ENCODE measurements around the gene LRPPRC.

The LRPPRC gene

DNA sequence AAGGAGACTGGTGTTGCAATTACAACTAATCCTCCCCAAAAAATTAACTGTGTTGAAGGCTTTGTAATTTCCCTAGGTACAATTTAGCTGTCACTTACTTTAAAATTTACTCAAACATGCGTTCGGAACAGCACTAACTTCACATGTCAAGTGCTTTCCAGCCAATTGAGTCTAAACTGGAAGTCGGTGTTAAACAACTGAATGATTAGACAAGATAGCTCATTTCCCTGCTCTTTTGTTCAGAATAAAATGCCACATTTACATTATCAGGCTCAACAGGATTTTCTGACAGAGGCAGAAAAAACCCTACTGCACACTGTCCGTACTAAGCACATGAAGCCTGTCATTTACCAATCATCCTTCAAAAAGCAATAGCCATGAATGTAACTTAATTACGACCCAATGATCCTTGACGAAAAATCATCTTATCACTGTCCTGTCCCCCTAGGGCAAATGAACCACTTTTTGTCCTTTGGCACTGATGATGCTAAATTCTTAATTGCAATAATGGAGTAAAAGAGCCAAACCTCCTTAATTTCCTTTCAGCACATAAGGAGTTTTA is 56.0 kb downstream of the LRPPRC start:
- Histone ChIP-seq H3K4me3 (replicated peaks; ENCODE audit: insufficient read depth, low read length) (no peak overlapping the region), H3K27me3 (ENCODE audit: insufficient read depth, poor library complexity, severe bottlenecking) (no peaks in the 10 kb centered on the region), H3K27ac (replicated peaks) (no peak overlapping the region)
- TF ChIP-seq, protein P1, sequence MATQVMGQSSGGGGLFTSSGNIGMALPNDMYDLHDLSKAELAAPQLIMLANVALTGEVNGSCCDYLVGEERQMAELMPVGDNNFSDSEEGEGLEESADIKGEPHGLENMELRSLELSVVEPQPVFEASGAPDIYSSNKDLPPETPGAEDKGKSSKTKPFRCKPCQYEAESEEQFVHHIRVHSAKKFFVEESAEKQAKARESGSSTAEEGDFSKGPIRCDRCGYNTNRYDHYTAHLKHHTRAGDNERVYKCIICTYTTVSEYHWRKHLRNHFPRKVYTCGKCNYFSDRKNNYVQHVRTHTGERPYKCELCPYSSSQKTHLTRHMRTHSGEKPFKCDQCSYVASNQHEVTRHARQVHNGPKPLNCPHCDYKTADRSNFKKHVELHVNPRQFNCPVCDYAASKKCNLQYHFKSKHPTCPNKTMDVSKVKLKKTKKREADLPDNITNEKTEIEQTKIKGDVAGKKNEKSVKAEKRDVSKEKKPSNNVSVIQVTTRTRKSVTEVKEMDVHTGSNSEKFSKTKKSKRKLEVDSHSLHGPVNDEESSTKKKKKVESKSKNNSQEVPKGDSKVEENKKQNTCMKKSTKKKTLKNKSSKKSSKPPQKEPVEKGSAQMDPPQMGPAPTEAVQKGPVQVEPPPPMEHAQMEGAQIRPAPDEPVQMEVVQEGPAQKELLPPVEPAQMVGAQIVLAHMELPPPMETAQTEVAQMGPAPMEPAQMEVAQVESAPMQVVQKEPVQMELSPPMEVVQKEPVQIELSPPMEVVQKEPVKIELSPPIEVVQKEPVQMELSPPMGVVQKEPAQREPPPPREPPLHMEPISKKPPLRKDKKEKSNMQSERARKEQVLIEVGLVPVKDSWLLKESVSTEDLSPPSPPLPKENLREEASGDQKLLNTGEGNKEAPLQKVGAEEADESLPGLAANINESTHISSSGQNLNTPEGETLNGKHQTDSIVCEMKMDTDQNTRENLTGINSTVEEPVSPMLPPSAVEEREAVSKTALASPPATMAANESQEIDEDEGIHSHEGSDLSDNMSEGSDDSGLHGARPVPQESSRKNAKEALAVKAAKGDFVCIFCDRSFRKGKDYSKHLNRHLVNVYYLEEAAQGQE (IDR thresholded peaks at IDR 0.05; ENCODE audit: insufficient replicate concordance, low read depth), result no peak
- TF ChIP-seq POLR2AphosphoS5 (IDR thresholded peaks at IDR 0.05; ENCODE audit: low read depth), result no peak
- no peak for TF ChIP-seq GABPA (IDR thresholded peaks at IDR 0.05; ENCODE audit: low read depth)
- TF ChIP-seq, protein P2, sequence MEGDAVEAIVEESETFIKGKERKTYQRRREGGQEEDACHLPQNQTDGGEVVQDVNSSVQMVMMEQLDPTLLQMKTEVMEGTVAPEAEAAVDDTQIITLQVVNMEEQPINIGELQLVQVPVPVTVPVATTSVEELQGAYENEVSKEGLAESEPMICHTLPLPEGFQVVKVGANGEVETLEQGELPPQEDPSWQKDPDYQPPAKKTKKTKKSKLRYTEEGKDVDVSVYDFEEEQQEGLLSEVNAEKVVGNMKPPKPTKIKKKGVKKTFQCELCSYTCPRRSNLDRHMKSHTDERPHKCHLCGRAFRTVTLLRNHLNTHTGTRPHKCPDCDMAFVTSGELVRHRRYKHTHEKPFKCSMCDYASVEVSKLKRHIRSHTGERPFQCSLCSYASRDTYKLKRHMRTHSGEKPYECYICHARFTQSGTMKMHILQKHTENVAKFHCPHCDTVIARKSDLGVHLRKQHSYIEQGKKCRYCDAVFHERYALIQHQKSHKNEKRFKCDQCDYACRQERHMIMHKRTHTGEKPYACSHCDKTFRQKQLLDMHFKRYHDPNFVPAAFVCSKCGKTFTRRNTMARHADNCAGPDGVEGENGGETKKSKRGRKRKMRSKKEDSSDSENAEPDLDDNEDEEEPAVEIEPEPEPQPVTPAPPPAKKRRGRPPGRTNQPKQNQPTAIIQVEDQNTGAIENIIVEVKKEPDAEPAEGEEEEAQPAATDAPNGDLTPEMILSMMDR (IDR thresholded peaks at IDR 0.05; ENCODE audit: insufficient read depth, low read length), result no peak
- TF ChIP-seq SPI1 (IDR thresholded peaks at IDR 0.05; ENCODE audit: borderline replicate concordance, low read depth), result no peak
- DNase-seq (ENCODE audit: low read depth in 1 of 2, low spot score in 1 of 2), result no peak

DNA sequence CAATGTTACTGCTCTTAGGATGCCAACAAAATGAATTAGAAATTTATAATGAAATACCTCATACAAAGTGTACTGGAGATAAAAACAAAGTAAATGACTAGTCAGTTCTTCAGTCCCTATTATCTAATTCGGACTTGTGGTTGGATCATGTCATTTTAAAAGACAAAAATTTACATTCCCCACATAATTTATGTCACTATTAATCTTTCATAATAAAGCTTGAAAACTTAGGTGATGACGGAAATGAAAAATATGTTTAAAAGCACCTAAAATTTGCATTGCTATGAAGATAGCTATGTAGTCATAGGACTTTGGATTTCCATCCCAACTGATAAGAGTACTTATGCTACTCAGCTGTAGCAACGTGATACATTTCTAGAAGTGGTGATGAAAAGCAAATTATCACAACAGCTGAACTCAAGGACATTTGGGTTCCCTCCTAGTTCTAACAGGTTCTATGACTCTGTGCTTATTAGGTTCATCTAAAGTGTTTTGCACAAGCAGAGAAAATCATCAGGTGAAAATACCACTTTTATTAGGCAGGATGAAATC is 58.4 kb downstream of the LRPPRC start:
- TF ChIP-seq POLR2AphosphoS5 (IDR thresholded peaks at IDR 0.05; ENCODE audit: low read depth) (no peak), GABPA (IDR thresholded peaks at IDR 0.05; ENCODE audit: low read depth) (no peak), SPI1 (IDR thresholded peaks at IDR 0.05; ENCODE audit: borderline replicate concordance, low read depth) (no peak)
- TF ChIP-seq, protein P2 (IDR thresholded peaks at IDR 0.05; ENCODE audit: insufficient read depth, low read length), result no peak
- Histone ChIP-seq H3K27ac (replicated peaks) (no peak overlapping the region), H3K4me3 (replicated peaks; ENCODE audit: insufficient read depth, low read length) (no peak overlapping the region), H3K27me3 (ENCODE audit: insufficient read depth, poor library complexity, severe bottlenecking) (no peaks in the 10 kb centered on the region)
- DNase-seq (ENCODE audit: low read depth in 1 of 2, low spot score in 1 of 2), result no peak

DNA sequence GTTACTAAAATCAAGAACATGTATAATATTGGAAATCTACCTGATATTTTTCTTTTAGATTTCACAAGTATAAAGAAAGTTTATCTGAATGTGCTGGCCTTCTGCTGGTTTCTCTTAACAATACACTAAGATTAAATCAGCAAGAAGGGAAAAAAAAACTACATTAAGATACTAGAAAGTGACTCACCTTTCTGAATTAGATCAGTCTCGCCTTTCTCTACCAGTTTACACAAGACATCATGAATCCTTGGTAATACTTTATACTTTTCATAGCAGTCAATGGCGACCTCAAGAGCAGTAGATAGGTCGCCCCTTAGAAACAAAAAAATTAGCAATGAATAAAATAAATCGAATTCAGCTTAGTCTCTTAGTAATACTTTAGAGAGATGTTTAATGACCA is 61.2 kb downstream of the LRPPRC start:
- no peak for DNase-seq (ENCODE audit: low read depth in 1 of 2, low spot score in 1 of 2)
- Histone ChIP-seq H3K27ac (replicated peaks) (no peak overlapping the region), H3K4me3 (replicated peaks; ENCODE audit: insufficient read depth, low read length) (no peak overlapping the region), H3K27me3 (ENCODE audit: insufficient read depth, poor library complexity, severe bottlenecking) (no peaks in the 10 kb centered on the region)
- TF ChIP-seq, protein P1 (IDR thresholded peaks at IDR 0.05; ENCODE audit: insufficient replicate concordance, low read depth), result no peak
- TF ChIP-seq GABPA (IDR thresholded peaks at IDR 0.05; ENCODE audit: low read depth) (no peak), SPI1 (IDR thresholded peaks at IDR 0.05; ENCODE audit: borderline replicate concordance, low read depth) (no peak), POLR2AphosphoS5 (IDR thresholded peaks at IDR 0.05; ENCODE audit: low read depth) (no peak)
- TF ChIP-seq, protein P2 (IDR thresholded peaks at IDR 0.05; ENCODE audit: insufficient read depth, low read length), result no peak
